ENCODE results near the gene CDH3.

Gene CDH3

DNA sequence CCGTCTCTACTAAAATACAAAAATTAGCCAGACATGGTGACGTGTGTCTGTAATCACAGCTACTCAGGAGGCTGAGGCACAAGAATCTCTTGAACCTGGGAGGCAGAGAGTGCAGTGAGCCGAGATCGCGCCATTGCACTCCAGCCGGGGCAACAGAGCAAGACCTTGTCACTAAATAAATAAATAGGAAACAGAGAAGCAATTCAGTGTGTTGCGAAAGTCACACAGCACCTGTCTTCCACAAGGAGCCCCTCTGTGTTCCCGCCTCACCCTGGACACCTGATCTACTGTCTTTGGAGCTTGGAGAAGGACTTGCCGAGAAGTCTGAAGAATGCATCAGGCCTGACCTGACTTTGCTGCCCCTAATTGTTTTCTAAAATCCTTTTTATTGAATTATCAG lies 88.5 kb downstream of the CDH3 start:
- FAIRE-seq (no peak), DNase-seq (ENCODE audit: insufficient read length, low spot score) (no peak)

- FAIRE-seq (no peak), DNase-seq (ENCODE audit: insufficient read length, low spot score) (no peak)
These were observed 89.7 kb downstream of the CDH3 start for GRCh38 chr16:68734782-68735181.

DNA sequence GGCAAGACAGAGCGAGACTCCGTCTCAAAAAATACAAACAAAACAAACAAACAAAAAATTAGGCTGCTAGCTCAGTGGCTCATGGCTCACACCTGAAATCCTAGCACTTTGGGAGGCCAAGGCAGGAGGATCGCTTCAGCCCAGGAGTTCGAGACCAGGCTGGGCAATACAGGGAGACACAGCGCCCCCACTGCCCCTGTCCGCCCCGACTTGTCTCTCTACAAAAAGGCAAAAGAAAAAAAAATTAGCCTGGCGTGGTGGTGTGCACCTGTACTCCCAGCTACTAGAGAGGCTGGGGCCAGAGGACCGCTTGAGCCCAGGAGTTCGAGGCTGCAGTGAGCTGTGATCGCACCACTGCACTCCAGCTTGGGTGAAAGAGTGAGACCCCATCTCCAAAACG lies 91.5 kb downstream of the CDH3 start:
- FAIRE-seq (no peak), DNase-seq (ENCODE audit: insufficient read length, low spot score) (no peak)

GRCh38 chr16:68737046-68737729 lies 92.1 kb downstream of the CDH3 start, which contains the start of gene CDH1:
Gene CDH1, plus strand, starts transcription at chr16:68737292. Its CDS starts 124 bp downstream, at chr16:68737416.
- FAIRE-seq (no peak), DNase-seq (ENCODE audit: insufficient read length, low spot score) (no peak)

DNA sequence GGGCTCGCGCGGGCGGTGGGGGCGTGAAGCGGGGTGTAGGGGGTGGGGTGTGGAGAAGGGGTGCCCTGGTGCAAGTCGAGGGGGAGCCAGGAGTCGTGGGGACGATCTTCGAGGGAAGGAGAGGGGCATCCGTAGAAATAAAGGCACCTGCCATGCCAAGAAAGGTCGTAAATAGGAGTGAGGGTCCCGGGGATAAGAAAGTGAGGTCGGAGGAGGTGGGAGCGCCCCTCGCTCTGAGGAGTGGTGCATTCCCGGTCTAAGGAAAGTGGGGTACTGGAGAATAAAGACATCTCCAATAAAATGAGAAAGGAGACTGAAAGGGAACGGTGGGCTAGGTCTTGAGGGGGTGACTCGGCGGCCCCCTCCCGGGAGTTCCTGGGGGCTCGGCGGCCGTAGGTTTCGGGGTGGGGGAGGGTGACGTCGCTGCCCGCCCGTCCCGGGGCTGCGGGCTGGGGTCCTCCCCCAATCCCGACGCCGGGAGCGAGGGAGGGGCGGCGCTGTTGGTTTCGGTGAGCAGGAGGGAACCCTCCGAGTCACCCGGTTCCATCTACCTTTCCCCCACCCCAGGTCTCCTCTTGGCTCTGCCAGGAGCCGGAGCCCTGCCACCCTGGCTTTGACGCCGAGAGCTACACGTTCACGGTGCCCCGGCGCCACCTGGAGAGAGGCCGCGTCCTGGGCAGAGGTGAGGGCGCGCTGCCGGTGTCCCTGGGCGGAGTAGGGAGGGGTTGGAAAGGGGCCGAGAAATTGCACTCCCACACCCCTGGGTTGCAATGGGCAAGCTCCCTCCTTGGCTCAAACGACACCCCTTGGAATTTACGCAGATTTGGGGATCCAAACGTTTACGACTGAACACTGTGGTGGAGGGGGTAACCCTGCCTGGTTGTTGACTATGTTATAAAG lies 92.9 kb downstream of the CDH3 start:
- DNase-seq (ENCODE audit: insufficient read length, low spot score) (no peak), FAIRE-seq (no peak)

- no peak for FAIRE-seq
- DNase-seq (ENCODE audit: insufficient read length, low spot score): no peak
These were observed 95.0 kb downstream of the CDH3 start for GRCh38 chr16:68739964-68740627.

DNA sequence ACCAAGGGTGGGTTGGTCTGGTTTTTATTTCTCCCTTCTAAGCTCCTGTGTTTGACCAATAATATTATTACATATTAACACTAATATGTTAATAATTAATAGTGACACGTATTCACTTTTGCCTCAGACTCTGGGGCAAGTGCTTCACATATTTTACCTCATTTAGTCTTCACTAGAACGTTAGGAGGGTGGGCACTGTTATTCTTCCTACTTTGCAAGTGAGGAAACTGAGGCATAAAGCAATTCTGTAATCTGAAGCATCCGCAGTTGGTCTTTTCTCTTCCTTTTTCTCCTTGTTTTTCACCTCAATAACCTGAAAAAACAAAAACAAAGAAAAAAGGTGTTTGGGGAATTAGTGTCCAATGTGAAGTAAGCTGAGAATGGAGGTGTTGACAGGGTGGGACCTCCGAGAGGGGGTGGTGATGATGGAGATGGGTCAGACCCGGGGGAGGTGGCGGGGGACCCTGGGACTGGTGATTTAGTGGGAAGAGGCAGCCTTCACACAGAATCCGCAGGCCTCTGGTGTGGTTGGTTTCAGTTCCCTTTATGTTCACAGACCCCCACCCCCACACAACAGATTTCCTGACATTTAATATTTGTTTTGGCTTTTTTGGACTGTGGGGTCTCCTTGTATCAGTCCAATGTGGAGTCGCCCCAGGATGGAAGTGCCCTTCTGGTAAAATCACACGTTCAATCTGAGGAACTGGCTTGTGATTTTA lies 95.7 kb downstream of the CDH3 start:
- no peak for FAIRE-seq
- no peak for DNase-seq (ENCODE audit: insufficient read length, low spot score)

DNA sequence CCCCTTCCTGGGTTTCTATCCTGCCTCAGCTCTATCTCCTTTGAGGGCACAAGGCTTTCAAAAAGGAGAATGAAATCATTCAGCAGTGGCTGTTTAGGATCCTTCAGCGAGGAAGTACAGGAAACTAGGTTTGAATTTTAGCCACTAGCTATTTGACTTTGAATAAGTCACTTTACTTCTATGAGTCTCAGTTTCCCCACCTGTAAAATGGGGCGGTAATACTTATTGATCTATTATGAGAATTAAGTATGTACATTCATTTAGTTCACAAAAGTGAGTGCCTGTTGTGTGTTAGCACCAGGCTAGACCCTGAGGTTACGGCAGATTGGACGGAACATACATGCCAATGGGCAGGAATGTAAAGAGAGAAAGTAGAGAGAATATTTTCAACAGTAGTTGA lies 98.6 kb downstream of the CDH3 start:
- DNase-seq (ENCODE audit: insufficient read length, low spot score) (no peak), FAIRE-seq (no peak)

GRCh38 chr16:68744744-68745280 lies 99.7 kb downstream of the CDH3 start:
- no peak for FAIRE-seq

GRCh38 chr16:68746951-68747350 lies 101.8 kb downstream of the CDH3 start:
- DNase-seq (ENCODE audit: insufficient read length, low spot score) (no peak), FAIRE-seq (no peak)

More at GRCh38 chr16:68744744-68745280, 99.7 kb downstream of the CDH3 start:
- DNase-seq (ENCODE audit: insufficient read length, low spot score): no peak

GRCh38 chr16:68749432-68749831 lies 104.3 kb downstream of the CDH3 start:
- no peak for FAIRE-seq
- no peak for DNase-seq (ENCODE audit: insufficient read length, low spot score)
